OCI-M1 (cell line): Measurements from ENCODE around the gene RPGRIP1L.
"Not testable (repeated sequence)": the region's sequence is repeated elsewhere in the genome, so short reads cannot be mapped to it uniquely, and the experiment has no call there.

Experiments used
- DNase-seq: peaks from one replicate; lab custom pipeline; 2025; lab: John Stamatoyannopoulos, UW

Gene RPGRIP1L

GRCh38 chr16:53712065-53712464 lies 8.4 kb upstream of the RPGRIP1L start:
- DNase-seq, result no peak

GRCh38 chr16:53711390-53711789 lies 7.7 kb upstream of the RPGRIP1L start:
- no peak for DNase-seq

DNA sequence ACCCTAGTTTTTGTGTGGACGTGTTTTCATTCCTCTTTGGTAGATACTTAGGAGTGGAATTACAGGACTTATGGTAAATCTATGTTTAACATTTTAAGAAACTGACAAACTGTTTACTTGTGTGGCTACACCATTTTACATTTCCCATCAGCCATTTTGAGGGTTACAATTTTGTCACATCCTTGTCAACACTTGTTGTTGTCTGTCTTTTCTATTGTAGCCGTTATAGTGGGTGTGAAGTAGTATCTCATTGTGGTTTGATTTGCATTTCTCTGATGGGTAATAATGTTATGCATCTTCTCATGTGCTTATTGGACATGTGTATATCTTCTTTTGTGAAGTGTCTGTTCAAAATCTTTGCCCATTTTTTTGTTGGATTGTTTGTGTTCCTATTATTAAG lies 4.8 kb upstream of the RPGRIP1L start:
- no peak for DNase-seq

GRCh38 chr16:53707671-53708070 lies 4.0 kb upstream of the RPGRIP1L start:
- DNase-seq, result no peak

DNA sequence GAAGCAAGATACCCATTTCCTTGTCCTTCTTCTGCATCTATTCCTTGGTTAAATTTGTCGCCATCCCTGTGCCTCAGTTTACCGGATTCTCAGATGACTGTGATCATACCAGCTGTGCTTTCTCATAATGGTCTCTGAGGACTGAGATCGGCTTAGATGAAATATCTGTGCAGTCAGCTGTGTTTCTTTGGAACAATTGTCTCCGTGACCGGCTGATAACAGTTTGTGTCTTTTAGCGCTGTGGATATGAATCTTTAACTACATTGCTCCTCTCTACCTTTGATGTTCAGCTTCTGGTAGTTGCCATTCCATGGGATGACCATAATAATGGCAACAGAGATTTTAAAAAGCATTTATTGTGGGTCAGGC lies 770 bp upstream of the RPGRIP1L start:
- peak; percentile 29 for DNase-seq

- DNase-seq, result not testable (repeated sequence)
These were observed 5.4 kb downstream of the RPGRIP1L start for GRCh38 chr16:53698271-53698670.

- no peak for DNase-seq
These were observed 8.6 kb downstream of the RPGRIP1L start for GRCh38 chr16:53695070-53695469.

- DNase-seq, result no peak
These were observed 10.3 kb downstream of the RPGRIP1L start for GRCh38 chr16:53693320-53693719.

DNA sequence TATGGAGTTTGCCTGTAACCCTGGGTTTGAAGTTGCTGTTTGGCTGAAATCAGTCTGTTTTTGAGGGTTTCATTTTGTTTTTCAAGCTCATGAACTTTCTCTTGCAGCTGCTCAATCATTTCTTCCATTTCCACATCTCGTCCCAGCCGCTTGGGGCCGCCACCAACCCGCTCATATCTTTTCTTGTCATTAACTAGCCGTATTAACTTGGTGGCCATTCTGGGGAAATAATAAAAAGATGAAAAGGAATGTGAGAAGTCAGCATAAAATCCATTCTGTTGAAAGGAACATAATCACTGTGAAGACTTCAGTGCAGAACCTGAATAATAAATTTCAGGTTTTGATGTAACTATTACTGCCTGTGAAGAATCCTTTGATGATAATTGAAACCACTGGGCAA lies 11.5 kb downstream of the RPGRIP1L start:
- peak; percentile 41 for DNase-seq

- DNase-seq, result no peak
These were observed 12.9 kb downstream of the RPGRIP1L start for GRCh38 chr16:53690771-53691170.

DNA sequence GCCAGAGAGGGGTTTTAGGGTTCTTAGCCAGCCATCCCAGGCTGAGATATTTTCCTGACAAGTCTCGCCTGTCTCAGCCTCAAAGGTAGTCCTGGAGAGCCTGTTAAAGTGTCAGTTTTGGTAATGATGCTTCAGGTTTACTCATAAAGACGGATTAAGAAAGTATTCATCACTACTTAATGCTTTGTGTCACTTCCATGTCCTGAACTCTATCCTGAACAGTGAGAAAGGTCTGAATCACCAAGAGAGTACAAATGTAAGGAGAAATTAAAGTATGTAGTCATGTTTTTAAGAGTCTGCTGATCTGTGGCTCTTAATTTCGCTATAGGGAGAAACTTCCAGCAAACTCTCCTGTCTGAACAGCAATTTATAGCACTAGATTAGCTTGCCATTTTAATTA lies 14.0 kb downstream of the RPGRIP1L start:
- DNase-seq, result no peak

DNA sequence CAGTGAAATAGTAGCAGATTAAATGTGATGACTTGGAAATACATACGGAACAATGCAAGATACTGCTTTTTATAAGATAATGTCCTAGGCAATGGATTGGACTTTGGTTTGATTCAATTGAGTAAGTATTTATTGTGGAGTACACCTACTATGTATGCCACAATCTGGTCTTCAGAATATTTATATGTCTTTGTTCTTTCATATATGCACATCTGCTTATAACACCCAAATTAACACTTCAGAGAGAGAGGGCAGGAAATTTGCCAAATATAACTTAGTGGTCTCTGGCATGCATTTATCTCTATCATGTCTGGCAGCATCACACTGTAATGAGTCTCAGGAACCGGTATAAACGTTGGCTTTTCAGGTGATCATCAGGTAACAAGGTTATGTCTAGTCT lies 16.9 kb downstream of the RPGRIP1L start:
- DNase-seq, result no peak

GRCh38 chr16:53685334-53685733 lies 18.3 kb downstream of the RPGRIP1L start:
- not testable (repeated sequence) for DNase-seq

GRCh38 chr16:53681354-53681753 lies 22.3 kb downstream of the RPGRIP1L start:
- DNase-seq, result no peak

GRCh38 chr16:53680756-53681155 lies 22.9 kb downstream of the RPGRIP1L start:
- no peak for DNase-seq

GRCh38 chr16:53678756-53679343 lies 24.8 kb downstream of the RPGRIP1L start:
- no peak for DNase-seq

GRCh38 chr16:53678155-53678554 lies 25.5 kb downstream of the RPGRIP1L start:
- no peak for DNase-seq

GRCh38 chr16:53673189-53673588 lies 30.5 kb downstream of the RPGRIP1L start:
- DNase-seq, result no peak

DNA sequence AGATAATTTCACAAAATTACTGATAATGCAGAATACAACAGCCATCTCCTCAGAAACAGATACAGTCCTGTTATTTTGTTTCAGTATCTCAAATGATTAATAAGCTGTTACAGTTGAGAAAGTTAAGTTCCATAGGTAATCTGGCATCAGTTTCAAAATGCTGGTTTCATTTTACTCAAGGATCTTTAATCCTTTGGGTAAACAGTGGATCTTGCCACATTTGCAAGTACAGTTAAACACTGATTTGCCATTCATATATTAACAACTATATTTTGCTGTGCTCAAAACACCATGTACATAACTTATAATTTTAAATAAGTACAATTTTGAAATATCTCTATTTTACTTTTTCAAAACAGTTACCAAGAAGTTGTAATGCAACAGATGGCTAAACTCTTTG lies 31.2 kb downstream of the RPGRIP1L start:
- no peak for DNase-seq

DNA sequence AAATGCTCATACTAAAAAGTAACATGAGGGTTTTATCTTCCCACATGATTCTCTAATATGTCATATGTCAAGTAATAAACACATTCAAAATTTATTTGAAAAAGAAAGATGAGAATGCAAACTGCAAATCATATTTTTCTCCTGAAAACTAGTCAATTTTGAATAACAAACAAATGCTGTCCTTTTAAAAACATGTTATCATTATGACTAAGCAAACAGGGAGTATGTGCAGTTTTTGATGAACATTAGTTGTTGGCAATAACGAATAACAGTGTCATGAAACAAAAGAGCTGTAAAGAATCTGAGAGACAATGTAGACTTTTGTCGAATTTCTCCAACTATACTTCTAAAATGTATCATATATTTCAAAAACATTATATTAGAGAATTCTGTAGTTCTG lies 34.8 kb downstream of the RPGRIP1L start:
- DNase-seq, result no peak

DNA sequence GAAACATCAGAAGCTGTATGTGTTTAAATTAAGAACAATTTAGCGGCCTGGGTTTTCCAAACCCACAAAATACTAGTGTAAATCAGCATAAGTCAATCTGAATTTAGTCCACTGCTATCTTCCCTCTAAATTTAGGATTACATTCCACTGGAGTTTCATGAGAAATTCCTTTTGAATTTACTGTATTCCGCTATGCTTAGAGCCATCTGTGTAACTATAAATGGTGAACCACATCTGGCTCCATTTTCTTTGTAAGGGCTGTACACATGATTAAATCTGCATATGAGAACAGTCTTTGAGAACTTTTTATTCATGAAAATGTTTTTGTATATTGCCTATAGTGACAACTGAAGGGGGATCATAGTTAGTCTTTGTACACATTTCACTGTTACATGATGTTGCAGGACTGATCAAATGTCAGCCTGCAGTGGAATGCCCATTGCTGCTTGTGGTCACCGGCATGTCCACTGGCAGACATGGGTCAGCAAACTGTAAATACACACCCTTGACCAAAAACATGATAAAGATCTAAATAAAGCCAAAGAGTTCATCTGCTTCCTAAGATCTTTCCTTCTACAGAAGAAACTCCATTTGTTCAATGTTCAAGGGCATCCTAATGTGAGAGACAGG lies 36.8 kb downstream of the RPGRIP1L start:
- DNase-seq, result no peak

- no peak for DNase-seq
These were observed 38.8 kb downstream of the RPGRIP1L start for GRCh38 chr16:53664724-53665345.

DNA sequence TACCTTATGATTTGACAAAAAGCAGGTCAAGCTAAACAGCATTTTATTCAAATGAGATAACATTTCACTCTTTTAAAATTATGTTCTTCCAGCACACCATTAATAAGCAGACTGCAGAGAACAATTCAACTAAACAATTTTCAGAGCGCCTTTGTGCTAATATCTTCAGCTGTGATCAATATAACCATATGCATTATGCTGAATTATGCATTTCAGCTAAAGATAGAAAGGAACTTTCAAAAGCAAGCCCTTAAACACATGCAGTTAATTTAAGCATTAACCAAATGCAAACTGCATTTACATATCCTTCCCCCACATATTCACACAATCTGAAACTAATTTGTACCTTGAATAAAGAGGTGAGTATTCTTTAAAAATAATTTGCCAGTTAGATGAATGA lies 41.6 kb downstream of the RPGRIP1L start:
- DNase-seq, result no peak

GRCh38 chr16:53654946-53655345 lies 48.7 kb downstream of the RPGRIP1L start:
- no peak for DNase-seq
